AG08396 (cell line): ENCODE results near the gene AP2A1.

Source experiments
- DNase-seq: peaks from one replicate; pipeline ENCODE4 v3.0.0; 2012; ENCODE audit warnings: low spot score, mixed read lengths

AP2A1 gene

DNA sequence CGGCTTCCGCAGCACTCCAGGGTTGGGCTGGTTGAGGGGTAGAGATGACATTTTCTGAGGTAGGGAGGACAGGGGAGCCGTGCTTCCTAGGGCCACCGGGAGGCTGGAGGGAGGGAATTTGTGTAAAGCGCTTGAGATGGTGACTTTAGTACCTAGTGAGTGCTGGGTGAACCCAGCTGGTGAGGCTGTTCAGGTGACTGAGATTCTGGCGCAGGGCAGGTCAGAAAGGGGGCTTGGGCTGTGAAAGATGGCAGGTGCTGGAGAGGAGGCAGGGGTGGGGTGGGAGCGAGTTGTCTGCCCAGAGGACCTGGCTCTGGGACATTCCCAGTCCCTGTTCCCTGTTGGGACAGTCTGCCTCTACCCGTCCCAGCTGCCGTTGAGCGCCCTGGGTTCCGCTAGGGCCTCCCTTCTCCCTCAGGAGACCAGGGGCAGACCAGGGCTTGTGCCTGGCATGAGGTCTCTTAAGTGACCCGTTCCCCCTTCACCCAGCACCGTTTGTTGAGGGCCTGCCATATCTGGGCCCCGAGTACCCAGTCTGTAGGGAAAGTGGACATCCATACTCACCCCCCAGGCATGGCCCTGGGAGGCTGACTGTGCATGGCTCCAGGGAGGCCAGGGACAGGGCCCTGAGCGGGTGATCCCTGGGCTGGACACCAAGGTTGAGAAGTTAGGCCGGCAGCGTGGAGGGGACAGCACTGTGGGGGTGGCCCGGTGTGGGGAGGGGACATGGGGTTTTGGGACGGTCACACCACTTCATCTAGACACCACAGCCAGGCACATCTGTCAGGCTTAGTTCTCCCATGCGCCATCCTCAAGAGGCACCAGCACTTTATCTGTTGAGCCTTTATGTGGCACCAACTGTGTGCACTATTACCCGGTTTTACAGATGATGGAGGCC is 89.1 kb downstream of the AP2A1 start:
- DNase-seq, result no peak

DNA sequence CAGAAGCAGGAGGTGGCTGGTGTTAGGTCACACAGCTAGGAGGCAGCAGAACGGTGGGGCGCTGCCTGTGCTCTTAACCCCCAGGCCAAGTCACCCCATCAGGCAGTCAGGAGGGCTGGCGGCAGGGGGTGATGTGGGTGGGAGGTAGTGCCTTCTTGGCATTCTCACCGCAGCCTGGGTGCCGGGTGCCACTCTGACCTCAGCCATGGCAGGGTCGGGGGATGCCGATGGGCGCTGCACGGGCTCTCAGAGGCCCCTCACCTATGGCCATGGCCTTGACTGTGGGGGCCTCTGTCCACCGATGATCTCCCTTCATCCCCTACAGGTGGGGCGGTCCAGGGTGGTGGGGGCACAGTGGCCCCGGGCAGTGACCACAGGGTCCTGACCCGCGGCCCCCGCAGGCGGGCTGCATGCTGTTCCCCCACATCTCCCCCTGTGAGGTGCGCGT is 89.8 kb downstream of the AP2A1 start:
- no peak for DNase-seq
